GM12872 (cell line): ENCODE data around the gene PNPLA1.

Experiments used
- TF ChIP-seq, protein P1 (sequence below): IDR thresholded peaks from 3 replicates; pipeline ENCODE4 v1.5.1; 2011; ENCODE audit warnings: low read depth, mild to moderate bottlenecking, low read length, moderate library complexity; ENCODE audit not compliant: insufficient read depth

Gene PNPLA1

DNA sequence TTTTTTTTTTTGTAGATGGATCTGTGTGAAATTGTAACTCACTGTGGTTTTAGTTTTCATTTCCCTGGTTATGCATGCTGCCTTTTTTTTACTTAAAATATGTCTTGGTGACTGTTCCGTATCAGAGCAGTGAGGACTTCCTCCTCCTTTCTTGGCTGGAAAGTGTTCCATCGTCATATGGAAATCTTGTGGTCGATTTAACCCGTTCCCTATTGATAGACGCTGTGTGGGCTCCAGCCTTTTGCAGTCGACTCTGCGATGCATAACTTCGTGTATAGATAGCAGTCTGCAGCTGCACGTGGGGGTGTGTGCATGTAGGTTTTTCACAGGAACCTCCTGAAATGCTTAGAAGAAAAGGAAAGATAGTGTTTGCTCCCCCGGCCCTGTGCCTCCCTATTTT, 28.1 kb upstream of the PNPLA1 start:
- TF ChIP-seq, protein P1, sequence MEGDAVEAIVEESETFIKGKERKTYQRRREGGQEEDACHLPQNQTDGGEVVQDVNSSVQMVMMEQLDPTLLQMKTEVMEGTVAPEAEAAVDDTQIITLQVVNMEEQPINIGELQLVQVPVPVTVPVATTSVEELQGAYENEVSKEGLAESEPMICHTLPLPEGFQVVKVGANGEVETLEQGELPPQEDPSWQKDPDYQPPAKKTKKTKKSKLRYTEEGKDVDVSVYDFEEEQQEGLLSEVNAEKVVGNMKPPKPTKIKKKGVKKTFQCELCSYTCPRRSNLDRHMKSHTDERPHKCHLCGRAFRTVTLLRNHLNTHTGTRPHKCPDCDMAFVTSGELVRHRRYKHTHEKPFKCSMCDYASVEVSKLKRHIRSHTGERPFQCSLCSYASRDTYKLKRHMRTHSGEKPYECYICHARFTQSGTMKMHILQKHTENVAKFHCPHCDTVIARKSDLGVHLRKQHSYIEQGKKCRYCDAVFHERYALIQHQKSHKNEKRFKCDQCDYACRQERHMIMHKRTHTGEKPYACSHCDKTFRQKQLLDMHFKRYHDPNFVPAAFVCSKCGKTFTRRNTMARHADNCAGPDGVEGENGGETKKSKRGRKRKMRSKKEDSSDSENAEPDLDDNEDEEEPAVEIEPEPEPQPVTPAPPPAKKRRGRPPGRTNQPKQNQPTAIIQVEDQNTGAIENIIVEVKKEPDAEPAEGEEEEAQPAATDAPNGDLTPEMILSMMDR, result no peak

DNA sequence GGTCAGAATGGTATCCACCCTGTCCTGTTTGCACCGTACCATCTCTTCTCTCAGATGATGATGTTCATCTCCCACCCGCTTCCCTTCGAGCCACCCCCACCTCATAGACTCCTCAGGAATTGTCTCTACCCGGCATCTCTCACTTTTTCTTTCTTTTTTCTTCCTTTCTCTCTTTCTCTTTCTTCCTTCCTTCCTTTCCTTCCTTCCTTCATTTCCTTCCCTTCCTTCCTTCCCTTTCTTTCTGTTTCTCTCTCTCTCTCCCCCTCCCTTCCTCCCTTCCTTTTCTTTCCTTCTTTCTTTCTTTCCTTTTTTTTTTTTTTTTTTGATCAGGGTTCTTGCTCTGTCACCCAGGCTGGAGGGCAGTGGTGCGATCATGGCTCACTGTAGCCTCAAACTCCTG, 27.7 kb upstream of the PNPLA1 start:
- TF ChIP-seq, protein P1, result no peak

DNA sequence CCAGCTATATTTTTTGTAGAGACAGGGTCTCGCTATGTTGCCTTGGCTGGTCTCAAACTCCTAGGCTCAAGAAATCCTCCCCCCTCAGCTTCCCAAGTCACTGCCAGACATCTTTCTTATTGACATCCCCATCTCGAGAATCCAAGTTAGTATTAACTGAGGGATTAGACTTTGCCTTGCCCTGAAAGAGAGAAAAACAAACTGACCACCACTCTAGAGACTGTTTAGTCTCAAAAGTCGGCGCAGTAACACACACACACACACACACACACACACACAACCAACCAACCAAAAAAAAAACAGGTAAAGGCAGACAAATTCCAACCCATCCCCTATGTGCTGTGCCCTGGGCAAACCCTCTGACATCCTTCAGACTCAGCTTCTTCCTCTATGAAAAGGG, 27.2 kb upstream of the PNPLA1 start:
- TF ChIP-seq, protein P1, result no peak

DNA sequence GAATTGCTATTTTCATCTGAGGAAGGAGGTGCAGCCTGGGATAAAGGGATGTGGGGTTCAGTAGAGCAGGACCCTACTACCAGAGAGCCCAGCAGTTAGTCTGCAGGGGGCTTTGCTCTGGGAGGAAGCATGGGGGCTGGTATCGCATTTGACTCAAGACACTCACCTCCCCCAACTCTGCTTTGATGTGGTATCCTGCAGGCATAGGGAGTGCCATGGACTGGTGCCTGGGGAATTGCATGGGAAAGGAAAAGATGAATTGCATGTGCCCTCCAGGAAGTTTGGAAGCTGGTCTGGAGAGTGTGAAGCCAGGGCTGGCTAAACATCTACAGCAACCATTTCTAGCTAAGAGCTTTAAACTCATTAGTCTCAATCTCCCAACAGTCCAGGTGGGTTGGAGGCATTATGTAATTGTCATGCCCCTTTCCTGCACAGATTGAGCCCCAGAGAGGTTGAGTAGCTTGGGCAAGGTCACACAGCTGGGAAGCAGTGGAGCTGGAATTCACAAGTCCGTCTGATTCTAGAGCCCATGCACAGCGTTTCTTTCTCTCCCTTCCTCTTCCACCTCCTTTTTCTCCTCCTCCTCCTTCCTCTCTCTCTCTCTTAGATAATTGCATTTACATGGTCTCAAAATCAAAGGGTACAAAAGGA, 26.2 kb upstream of the PNPLA1 start:
- TF ChIP-seq, protein P1, result no peak

GRCh38 chr6:36244641-36245280, 25.1 kb upstream of the PNPLA1 start:
- TF ChIP-seq, protein P1, result no peak

GRCh38 chr6:36245572-36246061, 24.2 kb upstream of the PNPLA1 start:
- TF ChIP-seq, protein P1, result peak; percentile 44; the same call in 1 of the 3 replicates

DNA sequence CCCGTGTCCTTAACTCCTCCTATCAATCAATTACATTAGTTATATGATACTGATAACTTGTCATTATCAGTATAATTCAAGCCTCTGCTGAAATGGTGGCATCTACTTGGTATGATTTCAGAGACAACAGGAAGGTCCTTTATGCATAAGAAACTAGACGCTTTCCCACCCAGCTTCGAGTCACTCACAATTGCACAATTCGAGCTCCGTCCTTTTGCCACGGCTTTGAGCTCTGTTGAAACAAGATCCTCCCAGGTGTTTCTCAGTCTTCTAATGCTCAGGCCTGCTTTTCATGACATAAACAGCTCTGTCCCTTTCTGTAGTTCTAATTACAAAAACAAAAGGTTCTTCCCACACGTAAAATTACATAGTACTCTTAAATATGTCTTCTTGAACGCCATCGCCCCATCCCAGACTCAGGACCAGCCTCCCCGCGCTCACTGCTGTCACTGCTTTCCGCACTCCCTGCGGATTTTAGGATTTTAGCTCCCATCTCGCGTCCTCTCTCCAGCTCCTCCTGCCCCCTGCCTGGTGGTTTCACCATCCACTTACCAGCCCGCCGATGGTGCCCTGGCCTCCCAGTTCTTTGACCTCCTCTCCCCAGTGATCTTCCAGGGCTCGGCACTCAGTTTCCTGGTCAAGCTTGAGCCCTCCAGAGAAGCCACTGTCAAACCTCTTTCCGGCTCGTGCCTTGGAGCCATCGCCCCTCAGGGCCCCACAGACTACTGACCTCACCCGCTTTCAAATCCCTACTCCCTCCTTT, 23.2 kb upstream of the PNPLA1 start:
- TF ChIP-seq, protein P1, result no peak
